ENCODE results near the gene TECR.
A peak's percentile ranks its signal among the peaks of the same experiment; 100 is the strongest.
"Not testable (repeated sequence)": the region's sequence is repeated elsewhere in the genome, so short reads cannot be mapped to it uniquely, and the experiment has no call there.

TECR gene

GRCh38 chr19:14561847-14562351 is 32.5 kb downstream of the TECR start:
- TF ChIP-seq CTCF (IDR thresholded peaks at IDR 0.05; ENCODE audit: low read depth, low read length) = no peak
- DNase-seq = no peak

DNA sequence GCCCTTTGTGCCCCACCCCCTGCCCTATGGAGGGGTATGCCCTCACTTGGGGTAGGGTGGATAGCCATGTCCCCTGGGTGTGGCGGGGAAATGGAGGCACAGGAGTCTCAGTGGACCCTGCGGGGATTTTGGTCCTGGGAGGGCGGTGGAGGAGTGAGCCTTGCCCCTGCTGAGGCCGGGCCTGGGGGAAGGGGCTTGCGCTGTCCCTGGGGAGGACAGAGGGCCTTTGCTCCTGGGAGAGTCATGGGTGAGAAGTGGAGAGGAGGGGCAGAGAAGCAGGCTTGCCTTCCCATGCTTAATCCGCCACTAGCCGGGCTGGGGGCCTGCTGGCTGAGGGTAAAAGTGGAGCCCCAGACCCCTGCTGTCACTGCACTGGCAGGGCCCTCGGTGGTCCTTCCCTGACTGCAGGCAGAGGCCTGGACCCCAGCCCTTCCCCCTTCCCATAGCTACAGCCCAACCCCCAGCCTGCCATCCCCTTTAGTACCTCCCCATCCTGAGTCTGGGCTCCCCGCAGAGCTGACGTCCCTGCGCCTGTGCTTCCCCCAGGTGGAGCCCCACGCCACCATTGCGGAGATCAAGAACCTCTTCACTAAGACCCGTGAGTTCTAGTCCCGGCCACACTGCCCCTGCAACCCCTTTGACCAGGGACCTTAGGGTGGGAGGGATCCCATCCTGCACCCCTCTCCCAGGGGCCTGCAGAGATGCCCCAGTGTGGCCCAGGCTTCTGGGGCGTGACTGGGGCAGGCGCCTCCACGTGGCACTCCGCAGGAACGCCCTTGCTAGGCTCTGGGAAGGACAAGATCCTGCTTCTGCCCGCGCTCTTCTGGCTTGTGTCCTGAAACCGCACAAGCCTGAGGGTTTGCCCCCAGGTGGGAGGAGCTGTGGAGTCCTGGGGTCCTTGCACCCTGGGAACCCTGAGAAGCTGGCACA is 33.5 kb downstream of the TECR start:
- H3K4me3 ChIP-seq (ENCODE audit: low read depth, low read length) = no peak overlapping the region
- no peaks in the 10 kb centered on the region for H3K27me3 ChIP-seq
- TF ChIP-seq CTCF (IDR thresholded peaks at IDR 0.05; ENCODE audit: low read depth, low read length) = no peak
- no peaks in the 10 kb centered on the region for H3K9me3 ChIP-seq
- DNase-seq = no peak
- peaks cover 28% of the 10 kb centered on the region for H3K36me3 ChIP-seq
- H3K4me1 ChIP-seq = peaks cover 9% of the 10 kb centered on the region

More at GRCh38 chr19:14561847-14562351, 32.5 kb downstream of the TECR start:
- H3K9me3 ChIP-seq = no peaks in the 10 kb centered on the region
- no peaks in the 10 kb centered on the region for H3K27me3 ChIP-seq
- H3K36me3 ChIP-seq = peaks cover 28% of the 10 kb centered on the region
- peaks cover 9% of the 10 kb centered on the region for H3K4me1 ChIP-seq
- no peak overlapping the region for H3K4me3 ChIP-seq (ENCODE audit: low read depth, low read length)

- Histone ChIP-seq H3K36me3 (peaks cover 31% of the 10 kb centered on the region), H3K4me1 (peaks cover 9% of the 10 kb centered on the region), H3K9me3 (no peaks in the 10 kb centered on the region), H3K4me3 (ENCODE audit: low read depth, low read length) (no peak overlapping the region), H3K27me3 (no peaks in the 10 kb centered on the region)
- no peak for DNase-seq
- TF ChIP-seq CTCF (IDR thresholded peaks at IDR 0.05; ENCODE audit: low read depth, low read length) = no peak
These were observed 34.2 kb downstream of the TECR start for GRCh38 chr19:14563590-14563926.

DNA sequence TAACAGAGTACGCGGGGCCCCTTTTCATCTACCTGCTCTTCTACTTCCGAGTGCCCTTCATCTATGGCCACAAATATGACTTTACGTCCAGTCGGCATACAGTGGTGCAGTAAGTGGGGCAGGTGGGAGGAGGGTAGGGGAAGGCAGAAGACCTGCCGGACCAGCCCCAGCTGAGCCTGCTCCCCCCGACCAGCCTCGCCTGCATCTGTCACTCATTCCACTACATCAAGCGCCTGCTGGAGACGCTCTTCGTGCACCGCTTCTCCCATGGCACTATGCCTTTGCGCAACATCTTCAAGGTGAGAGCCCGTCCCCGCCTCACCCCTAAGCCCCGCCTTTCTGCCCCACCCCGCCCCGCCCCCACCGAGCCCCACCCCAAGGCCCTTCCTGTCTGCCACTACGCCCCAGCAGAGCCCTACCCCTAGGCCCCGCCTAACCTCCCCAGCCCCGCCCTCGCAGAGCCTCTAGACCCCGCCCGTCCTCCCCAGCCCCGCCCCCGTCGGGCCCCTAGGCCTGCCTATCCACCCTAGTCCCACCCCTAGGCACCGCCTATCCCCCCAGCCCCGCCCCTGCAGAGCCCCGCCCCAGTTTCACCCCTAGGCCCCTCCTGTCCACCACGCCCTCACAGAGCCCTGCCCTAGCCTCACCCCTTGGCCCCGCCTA is 34.7 kb downstream of the TECR start:
- no peak for TF ChIP-seq CTCF (IDR thresholded peaks at IDR 0.05; ENCODE audit: low read depth, low read length)
- H3K4me3 ChIP-seq (ENCODE audit: low read depth, low read length) = no peak overlapping the region
- H3K9me3 ChIP-seq = no peaks in the 10 kb centered on the region
- H3K36me3 ChIP-seq = peaks cover 31% of the 10 kb centered on the region
- peak; percentile 97 for DNase-seq
- H3K27me3 ChIP-seq = no peaks in the 10 kb centered on the region
- H3K4me1 ChIP-seq = peaks cover 6% of the 10 kb centered on the region

DNA sequence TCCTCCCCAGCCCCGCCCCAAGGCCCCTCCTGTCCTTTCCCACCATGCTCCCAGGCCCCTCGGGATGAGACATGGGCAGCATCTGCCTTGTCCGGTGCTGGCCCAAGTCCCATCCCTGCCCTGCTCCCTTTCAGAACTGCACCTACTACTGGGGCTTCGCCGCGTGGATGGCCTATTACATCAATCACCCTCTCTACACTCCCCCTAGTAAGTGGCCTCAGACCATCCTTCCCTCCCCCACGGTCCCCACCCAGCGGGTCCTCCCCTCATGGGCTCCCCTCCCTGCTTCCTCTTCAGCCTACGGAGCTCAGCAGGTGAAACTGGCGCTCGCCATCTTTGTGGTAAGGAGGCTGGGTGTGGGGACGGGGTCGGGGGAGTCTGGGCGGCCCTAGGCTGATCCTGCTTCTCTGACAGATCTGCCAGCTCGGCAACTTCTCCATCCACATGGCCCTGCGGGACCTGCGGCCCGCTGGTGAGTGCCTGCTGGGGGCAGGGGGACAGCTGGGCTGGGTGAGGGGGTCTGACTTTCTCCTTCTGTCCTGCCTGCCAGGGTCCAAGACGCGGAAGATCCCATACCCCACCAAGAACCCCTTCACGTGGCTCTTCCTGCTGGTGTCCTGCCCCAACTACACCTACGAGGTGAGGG is 35.4 kb downstream of the TECR start:
- not testable (repeated sequence) for H3K27me3 ChIP-seq; H3K9me3 ChIP-seq; DNase-seq; H3K4me3 ChIP-seq (ENCODE audit: low read depth, low read length); H3K4me1 ChIP-seq
- peaks cover 31% of the 10 kb centered on the region for H3K36me3 ChIP-seq

- no peaks in the 10 kb centered on the region for H3K27me3 ChIP-seq
- H3K4me1 ChIP-seq = peaks cover 6% of the 10 kb centered on the region
- H3K36me3 ChIP-seq = peaks cover 31% of the 10 kb centered on the region
- DNase-seq = no peak
- no peak for TF ChIP-seq CTCF (IDR thresholded peaks at IDR 0.05; ENCODE audit: low read depth, low read length)
- no peak overlapping the region for H3K4me3 ChIP-seq (ENCODE audit: low read depth, low read length)
- no peaks in the 10 kb centered on the region for H3K9me3 ChIP-seq
These were observed 35.9 kb downstream of the TECR start for GRCh38 chr19:14565298-14565679.

Data from BE2C (cell line).